Coronary artery (tissue), 2 donors: ENCODE measurements around the gene XPR1.

Source experiments
- DNase-seq: peaks from one replicate; pipeline ENCODE4 v3.0.0-alpha.2; 2017; ENCODE audit warnings: low spot score
- H3K27ac ChIP-seq, 2 donors: fragments of 200-600 bp; sonication (generic); one replicate each; pipeline ENCODE4 v1.5.1; 2016 to 2019
- H3K4me3 ChIP-seq: fragments of 200-600 bp; sonication (generic); 2 replicates; pipeline ENCODE4 v1.5.1; 2016; ENCODE audit warnings: mild to moderate bottlenecking, moderate library complexity
- TF ChIP-seq, protein P1 (sequence below): fragments of 200-600 bp; sonication (generic); IDR thresholded peaks from one replicate; pipeline ENCODE4 v1.5.1; 2019; ENCODE audit warnings: antibody characterized with exemption

Gene XPR1

DNA sequence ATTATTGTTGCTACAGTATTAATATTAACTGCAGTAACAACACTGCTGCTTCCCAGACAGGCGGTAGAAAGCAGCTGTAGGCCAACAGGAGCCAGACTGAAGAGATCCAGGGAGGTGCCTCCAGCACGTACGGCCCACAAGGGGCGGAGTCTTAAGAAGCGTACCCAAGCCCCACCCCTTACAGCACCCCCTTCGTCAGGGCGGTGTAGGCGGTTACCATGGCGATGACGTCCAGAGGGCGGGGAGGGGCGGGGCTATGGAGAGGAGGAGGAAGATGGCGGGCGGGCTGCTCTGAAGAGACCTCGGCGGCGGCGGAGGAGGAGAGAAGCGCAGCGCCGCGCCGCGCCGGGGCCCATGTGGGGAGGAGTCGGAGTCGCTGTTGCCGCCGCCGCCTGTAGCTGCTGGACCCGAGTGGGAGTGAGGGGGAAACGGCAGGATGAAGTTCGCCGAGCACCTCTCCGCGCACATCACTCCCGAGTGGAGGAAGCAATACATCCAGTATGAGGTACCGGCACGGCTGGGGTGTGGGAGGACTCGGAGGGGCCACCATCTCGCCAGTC, at the start of gene XPR1:
TSS of gene XPR1 (plus strand) at position 257 of the 560 bp plus-strand sequence. CDS start at position 437, 180 bp downstream.
- H3K27ac ChIP-seq: peak within 1 kb of the TSS; percentile 73 to 97
- peak; percentile 98 for DNase-seq
- TF ChIP-seq, protein P1, sequence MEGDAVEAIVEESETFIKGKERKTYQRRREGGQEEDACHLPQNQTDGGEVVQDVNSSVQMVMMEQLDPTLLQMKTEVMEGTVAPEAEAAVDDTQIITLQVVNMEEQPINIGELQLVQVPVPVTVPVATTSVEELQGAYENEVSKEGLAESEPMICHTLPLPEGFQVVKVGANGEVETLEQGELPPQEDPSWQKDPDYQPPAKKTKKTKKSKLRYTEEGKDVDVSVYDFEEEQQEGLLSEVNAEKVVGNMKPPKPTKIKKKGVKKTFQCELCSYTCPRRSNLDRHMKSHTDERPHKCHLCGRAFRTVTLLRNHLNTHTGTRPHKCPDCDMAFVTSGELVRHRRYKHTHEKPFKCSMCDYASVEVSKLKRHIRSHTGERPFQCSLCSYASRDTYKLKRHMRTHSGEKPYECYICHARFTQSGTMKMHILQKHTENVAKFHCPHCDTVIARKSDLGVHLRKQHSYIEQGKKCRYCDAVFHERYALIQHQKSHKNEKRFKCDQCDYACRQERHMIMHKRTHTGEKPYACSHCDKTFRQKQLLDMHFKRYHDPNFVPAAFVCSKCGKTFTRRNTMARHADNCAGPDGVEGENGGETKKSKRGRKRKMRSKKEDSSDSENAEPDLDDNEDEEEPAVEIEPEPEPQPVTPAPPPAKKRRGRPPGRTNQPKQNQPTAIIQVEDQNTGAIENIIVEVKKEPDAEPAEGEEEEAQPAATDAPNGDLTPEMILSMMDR: no peak
- peak within 1 kb of the TSS; percentile 97 for H3K4me3 ChIP-seq

DNA sequence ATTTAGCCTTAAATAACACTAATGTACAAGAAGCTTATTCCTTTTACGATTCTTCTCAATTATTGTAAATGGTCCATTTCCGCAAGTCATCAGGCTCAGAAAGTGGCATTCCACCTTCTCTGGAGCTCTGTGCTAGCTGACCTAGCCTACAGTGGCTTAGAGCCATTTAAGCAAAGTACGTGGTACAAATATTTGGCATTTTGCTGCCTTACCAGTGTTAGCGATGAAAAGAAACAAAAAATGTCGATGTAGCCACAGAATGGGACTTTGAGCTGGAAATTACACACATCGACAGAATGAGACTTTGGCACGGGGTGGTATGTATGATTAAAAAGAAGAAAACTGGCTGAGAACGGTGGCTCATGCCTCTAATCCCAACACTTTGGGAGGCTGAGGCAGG, 47.0 kb upstream of the XPR1 start:
- no peak overlapping the region for H3K27ac ChIP-seq
- TF ChIP-seq, protein P1: no peak

DNA sequence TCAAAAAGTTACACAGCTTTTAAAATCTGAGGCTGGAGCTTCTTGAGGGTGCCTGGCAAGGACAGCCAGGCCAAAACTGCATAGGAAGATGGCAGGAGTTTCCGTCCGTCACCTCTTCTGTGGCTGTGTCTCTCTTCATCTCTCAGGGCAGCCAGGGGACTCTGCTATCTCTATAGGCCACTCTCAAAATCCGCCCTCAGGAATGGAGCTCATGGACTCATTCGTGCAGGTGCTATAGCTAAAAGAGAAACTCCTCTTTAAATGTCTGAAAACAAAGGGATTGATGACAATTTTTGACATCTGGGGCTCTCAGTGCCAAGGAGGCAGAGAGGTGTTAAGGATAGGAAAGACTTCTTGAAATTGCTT, 45.8 kb upstream of the XPR1 start:
- Histone ChIP-seq H3K27ac (no peak overlapping the region), H3K4me3 (no peak overlapping the region)
- TF ChIP-seq, protein P1: no peak
- DNase-seq: no peak

More for the DNA sequence above, 47.0 kb upstream of the XPR1 start:
- H3K4me3 ChIP-seq: no peak overlapping the region
- no peak for DNase-seq

DNA sequence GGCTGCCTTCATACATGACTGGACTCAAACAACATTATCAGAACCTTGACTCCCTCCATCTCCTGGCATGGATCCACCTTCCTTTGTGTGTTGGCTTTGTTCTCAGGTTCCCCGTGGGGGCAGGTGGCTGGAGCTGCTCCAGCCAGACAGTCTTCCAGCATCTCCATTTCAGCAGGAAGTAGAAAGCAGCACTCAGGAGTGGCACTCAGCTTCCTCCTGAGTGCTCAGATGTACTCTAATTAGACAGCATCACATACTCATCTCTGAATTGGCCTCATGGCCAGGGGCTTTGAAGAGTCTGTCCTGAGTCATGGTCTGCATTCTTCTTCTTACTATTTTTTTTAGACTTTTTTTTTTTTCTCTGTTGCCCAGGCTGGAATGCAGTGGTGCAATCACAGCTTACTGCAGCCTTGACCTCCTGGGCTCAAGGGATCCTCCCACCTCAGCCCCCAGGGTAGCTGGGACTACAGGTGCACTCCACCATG, 45.1 kb upstream of the XPR1 start:
- no peak for DNase-seq
- H3K27ac ChIP-seq: no peak overlapping the region
- TF ChIP-seq, protein P1: no peak

DNA sequence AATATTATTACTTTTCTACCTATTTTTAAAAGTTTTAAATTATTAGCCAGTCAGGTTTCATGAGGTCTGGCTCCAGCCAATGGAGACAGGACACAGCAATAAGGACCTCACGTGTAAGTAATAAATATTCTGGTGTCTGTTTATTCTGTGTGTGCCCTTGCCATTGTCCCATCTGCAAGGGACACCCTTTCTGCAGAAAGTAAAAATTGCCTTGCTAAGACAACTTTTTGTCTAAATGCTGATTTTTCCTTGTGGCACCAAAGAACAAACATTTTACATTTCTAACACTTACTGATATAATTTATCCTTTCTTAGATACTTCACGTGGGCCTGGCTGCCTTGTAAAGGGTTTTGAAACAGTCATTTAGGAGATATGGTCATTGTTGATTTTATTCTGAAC, 43.7 kb upstream of the XPR1 start:
- TF ChIP-seq, protein P1: no peak
- H3K4me3 ChIP-seq: no peak overlapping the region
- no peak for DNase-seq
- no peak overlapping the region for H3K27ac ChIP-seq

More for the DNA sequence above, 45.1 kb upstream of the XPR1 start:
- H3K4me3 ChIP-seq: no peak overlapping the region

DNA sequence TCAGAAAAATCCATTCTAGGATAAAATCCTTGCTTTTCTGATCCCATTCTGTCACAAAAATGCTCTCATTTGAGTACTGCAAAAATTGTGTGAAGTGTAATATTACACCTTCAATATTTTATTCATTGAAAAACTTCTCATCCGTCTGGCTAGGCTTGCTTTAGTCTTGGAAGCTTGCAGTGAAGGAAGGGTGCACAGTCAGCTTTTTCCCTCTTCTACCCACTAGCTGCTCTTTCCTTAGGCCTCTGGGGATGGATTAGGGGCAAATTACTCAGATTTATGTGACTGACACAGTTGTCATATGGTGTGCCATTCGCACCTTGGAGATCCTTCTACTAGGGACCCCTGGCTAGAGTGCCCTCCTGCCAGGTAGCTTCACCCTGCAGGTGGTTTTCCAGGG, 40.9 kb upstream of the XPR1 start:
- TF ChIP-seq, protein P1: no peak
- no peak overlapping the region for H3K27ac ChIP-seq
- H3K4me3 ChIP-seq: no peak overlapping the region
- DNase-seq: no peak

DNA sequence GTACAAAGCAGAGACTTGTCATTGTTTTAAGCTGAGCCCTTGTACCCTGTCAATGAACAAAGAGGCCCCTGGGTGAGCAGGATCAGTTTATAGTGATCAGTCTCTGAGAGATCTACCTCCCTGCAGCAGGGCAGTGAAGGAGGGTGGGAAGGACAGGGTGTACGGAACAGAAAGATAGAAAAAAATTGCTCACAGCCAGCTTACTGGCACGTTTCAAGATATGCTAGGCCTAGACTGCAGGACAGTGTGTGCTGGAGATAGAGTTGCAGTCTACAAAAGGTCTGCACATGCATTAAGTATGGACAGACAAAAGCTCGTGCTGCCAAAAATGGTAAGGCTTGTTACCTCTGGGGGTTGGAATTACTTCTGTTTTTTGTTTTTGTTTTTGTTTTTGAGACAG, 38.4 kb upstream of the XPR1 start:
- no peak overlapping the region for H3K27ac ChIP-seq
- DNase-seq: no peak
- no peak overlapping the region for H3K4me3 ChIP-seq
- TF ChIP-seq, protein P1: no peak
